HEK293 (cell line): ENCODE data around the gene TUT1.

Experiments used
- CTCF ChIA-PET: fragments of 350-600 bp; formaldehyde crosslinking; extraction: SDS; loops from one replicate; lab custom pipeline; 2021; ENCODE audit warnings: antibody characterized with exemption; lab: Yijun Ruan, JAX
- POLR2A ChIA-PET: fragments of 300-600 bp; formaldehyde crosslinking; extraction: SDS; loops from one replicate; lab custom pipeline; 2020; ENCODE audit warnings: antibody characterized with exemption, inconsistent platforms; lab: Yijun Ruan, JAX
- H3K27ac ChIP-seq: fragments of 200-500 bp; sonication (Bioruptor generic); 2 replicates; pipeline ENCODE4 v1.5.1; 2014; ENCODE audit warnings: low read depth, low read length, control low read depth, inconsistent platforms; ENCODE audit errors: extremely low read depth
- H3K36me3 ChIP-seq, 2 experiments: fragments of 200-500 bp in 1 of 2; sonication (Bioruptor generic) in 1 of 2; 1 replicate in 1 of 2; 2 replicates in 1 of 2; pipeline ENCODE4 v1.5.1; 2014 to 2017; ENCODE audit warnings: inconsistent platforms in 2 of 2, low read length in 2 of 2; ENCODE audit not compliant: control insufficient read depth in 2 of 2, insufficient read depth in 1 of 2
- H3K4me1 ChIP-seq: fragments of 200-500 bp; sonication (Bioruptor generic); 2 replicates; pipeline ENCODE4 v1.5.1; 2014; ENCODE audit warnings: mild to moderate bottlenecking, low read length, inconsistent platforms; ENCODE audit not compliant: control insufficient read depth, insufficient read depth
- H3K4me3 ChIP-seq: 2 replicates; pipeline ENCODE4 v1.5.1; 2011; ENCODE audit warnings: low read depth, mild to moderate bottlenecking, control low read depth, low read length, moderate library complexity
- H3K9me3 ChIP-seq: fragments of 200-500 bp; sonication (Bioruptor generic); 2 replicates; pipeline ENCODE4 v1.5.1; 2014; ENCODE audit warnings: low read depth, low read length, inconsistent platforms; ENCODE audit not compliant: control insufficient read depth, insufficient read depth
- GLIS2 ChIP-seq: fragments of 450-650 bp; formaldehyde crosslinking; IDR thresholded peaks from 2 replicates; pipeline ENCODE4 v1.5.1; 2016; ENCODE audit warnings: missing biosample characterization, missing genetic modification characterization
- MZF1 ChIP-seq: fragments of 450-650 bp; formaldehyde crosslinking; IDR thresholded peaks from 2 replicates; pipeline ENCODE4 v1.5.1; 2017; ENCODE audit warnings: missing biosample characterization, missing genetic modification characterization, borderline replicate concordance
- OVOL3 ChIP-seq: fragments of 450-650 bp; formaldehyde crosslinking; IDR thresholded peaks from 2 replicates; pipeline ENCODE4 v1.5.1; 2016; ENCODE audit warnings: missing biosample characterization, missing genetic modification characterization
- REPIN1 ChIP-seq: fragments of 450-650 bp; formaldehyde crosslinking; IDR thresholded peaks from 2 replicates; pipeline ENCODE4 v1.5.1; 2017; ENCODE audit warnings: missing biosample characterization, missing genetic modification characterization, low read depth
- SALL2 ChIP-seq: fragments of 450-650 bp; formaldehyde crosslinking; IDR thresholded peaks from 2 replicates; pipeline ENCODE4 v1.5.0; 2017; ENCODE audit warnings: missing biosample characterization, mild to moderate bottlenecking, missing genetic modification characterization, borderline replicate concordance
- SP7 ChIP-seq: fragments of 450-650 bp; formaldehyde crosslinking; IDR thresholded peaks from 2 replicates; pipeline ENCODE4 v1.5.1; 2016; ENCODE audit warnings: missing biosample characterization, missing genetic modification characterization
- ZBTB48 ChIP-seq: fragments of 450-650 bp; formaldehyde crosslinking; IDR thresholded peaks from 2 replicates; pipeline ENCODE4 v1.5.1; 2016; ENCODE audit warnings: missing biosample characterization, missing genetic modification characterization
- ZFHX2 ChIP-seq: fragments of 450-650 bp; formaldehyde crosslinking; conservative IDR thresholded peaks from 2 replicates; pipeline ENCODE4 v1.5.1; 2016; ENCODE audit warnings: missing biosample characterization, missing genetic modification characterization
- ZNF114 ChIP-seq: fragments of 450-650 bp; formaldehyde crosslinking; IDR thresholded peaks from 2 replicates; pipeline ENCODE4 v1.5.0; 2017; ENCODE audit warnings: missing biosample characterization, missing genetic modification characterization
- ZNF121 ChIP-seq: fragments of 450-650 bp; formaldehyde crosslinking; IDR thresholded peaks from 2 replicates; pipeline ENCODE4 v1.5.1; 2016; ENCODE audit warnings: missing biosample characterization, missing genetic modification characterization
- ZNF133 ChIP-seq: fragments of 450-650 bp; formaldehyde crosslinking; IDR thresholded peaks from 2 replicates; pipeline ENCODE4 v1.5.1; 2016; ENCODE audit warnings: missing biosample characterization, missing genetic modification characterization
- ZNF2 ChIP-seq: fragments of 450-650 bp; formaldehyde crosslinking; IDR thresholded peaks from 2 replicates; pipeline ENCODE4 v1.5.1; 2016; ENCODE audit warnings: missing biosample characterization, missing genetic modification characterization
- ZNF530 ChIP-seq: fragments of 450-650 bp; formaldehyde crosslinking; IDR thresholded peaks from 2 replicates; pipeline ENCODE4 v1.5.1; 2016; ENCODE audit warnings: low read depth, missing biosample characterization, missing genetic modification characterization
- ZNF560 ChIP-seq: fragments of 450-650 bp; formaldehyde crosslinking; IDR thresholded peaks from 2 replicates; pipeline ENCODE4 v1.5.1; 2017; ENCODE audit warnings: missing biosample characterization, missing genetic modification characterization, borderline replicate concordance
- ZNF600 ChIP-seq: fragments of 450-650 bp; formaldehyde crosslinking; IDR thresholded peaks from 2 replicates; pipeline ENCODE4 v1.5.1; 2016; ENCODE audit warnings: missing biosample characterization, missing genetic modification characterization
- ZNF658 ChIP-seq: fragments of 450-650 bp; formaldehyde crosslinking; IDR thresholded peaks from 2 replicates; pipeline ENCODE4; 2016; ENCODE audit warnings: missing biosample characterization, missing genetic modification characterization
- ZNF785 ChIP-seq: fragments of 450-650 bp; formaldehyde crosslinking; IDR thresholded peaks from 2 replicates; pipeline ENCODE4 v1.5.1; 2016; ENCODE audit warnings: missing biosample characterization, missing genetic modification characterization
- ZSCAN16 ChIP-seq: fragments of 450-650 bp; formaldehyde crosslinking; IDR thresholded peaks from 2 replicates; pipeline ENCODE4 v1.5.1; 2016; ENCODE audit warnings: missing biosample characterization, missing genetic modification characterization
- ZSCAN23 ChIP-seq: fragments of 450-650 bp; formaldehyde crosslinking; IDR thresholded peaks from 2 replicates; pipeline ENCODE4 v1.5.1; 2016; ENCODE audit warnings: missing biosample characterization, missing genetic modification characterization
- TF ChIP-seq, protein P1 (sequence below): fragments of 450-650 bp; formaldehyde crosslinking; IDR thresholded peaks from 2 replicates; pipeline ENCODE4 v1.5.1; 2016; ENCODE audit warnings: missing biosample characterization, missing genetic modification characterization
- TF ChIP-seq, protein P2 (sequence below): sonication (generic); formaldehyde crosslinking; IDR thresholded peaks from 2 replicates; pipeline ENCODE4 v1.8.1; 2022; ENCODE audit warnings: mild to moderate bottlenecking, moderate library complexity, missing genetic modification reagents
- TF ChIP-seq, protein P3 (sequence below): fragments of 450-650 bp; formaldehyde crosslinking; optimal IDR thresholded peaks from 2 replicates; pipeline ENCODE3; 2016; ENCODE audit warnings: missing biosample characterization, mild to moderate bottlenecking, missing genetic modification characterization
- TF ChIP-seq, protein P4 (sequence below): fragments of 450-650 bp; formaldehyde crosslinking; IDR thresholded peaks from 2 replicates; pipeline ENCODE4 v1.5.1; 2016; ENCODE audit warnings: missing biosample characterization, missing genetic modification characterization
- TF ChIP-seq, protein P5 (sequence below): fragments of 450-650 bp; formaldehyde crosslinking; IDR thresholded peaks from 2 replicates; pipeline ENCODE4 v1.5.1; 2016; ENCODE audit warnings: missing biosample characterization, missing genetic modification characterization

The TUT1 gene

DNA sequence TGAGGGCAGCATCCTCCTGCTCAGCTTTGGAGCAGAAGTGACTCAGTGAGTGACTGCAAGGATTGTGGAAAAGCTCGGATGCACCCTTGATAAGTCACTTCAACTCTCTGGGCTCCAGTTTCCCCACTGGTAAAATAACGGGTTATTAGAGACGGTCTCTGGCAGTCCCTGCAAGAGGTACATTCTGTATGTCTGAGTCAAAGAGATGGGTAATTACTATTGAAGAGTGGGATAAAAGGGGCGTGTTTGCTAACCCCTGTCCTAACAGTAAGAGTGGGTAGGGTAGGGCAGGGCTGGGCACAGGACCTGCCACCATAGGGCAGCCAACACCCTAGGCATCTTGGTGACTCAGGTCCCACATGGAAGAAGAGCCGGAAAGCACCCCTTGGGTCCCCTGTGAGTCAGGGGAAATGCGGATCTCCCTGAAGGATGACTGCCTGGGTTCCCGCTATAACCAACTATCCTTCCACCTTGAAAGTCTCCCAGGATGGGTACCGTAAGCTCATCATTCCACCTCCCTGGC, 37.4 kb downstream of the TUT1 start:
- peaks cover 6% of the 10 kb centered on the region; the same call in 1 of the 2 replicates for H3K4me1 ChIP-seq
- TF ChIP-seq, protein P1, sequence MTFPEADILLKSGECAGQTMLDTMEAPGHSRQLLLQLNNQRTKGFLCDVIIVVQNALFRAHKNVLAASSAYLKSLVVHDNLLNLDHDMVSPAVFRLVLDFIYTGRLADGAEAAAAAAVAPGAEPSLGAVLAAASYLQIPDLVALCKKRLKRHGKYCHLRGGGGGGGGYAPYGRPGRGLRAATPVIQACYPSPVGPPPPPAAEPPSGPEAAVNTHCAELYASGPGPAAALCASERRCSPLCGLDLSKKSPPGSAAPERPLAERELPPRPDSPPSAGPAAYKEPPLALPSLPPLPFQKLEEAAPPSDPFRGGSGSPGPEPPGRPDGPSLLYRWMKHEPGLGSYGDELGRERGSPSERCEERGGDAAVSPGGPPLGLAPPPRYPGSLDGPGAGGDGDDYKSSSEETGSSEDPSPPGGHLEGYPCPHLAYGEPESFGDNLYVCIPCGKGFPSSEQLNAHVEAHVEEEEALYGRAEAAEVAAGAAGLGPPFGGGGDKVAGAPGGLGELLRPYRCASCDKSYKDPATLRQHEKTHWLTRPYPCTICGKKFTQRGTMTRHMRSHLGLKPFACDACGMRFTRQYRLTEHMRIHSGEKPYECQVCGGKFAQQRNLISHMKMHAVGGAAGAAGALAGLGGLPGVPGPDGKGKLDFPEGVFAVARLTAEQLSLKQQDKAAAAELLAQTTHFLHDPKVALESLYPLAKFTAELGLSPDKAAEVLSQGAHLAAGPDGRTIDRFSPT (tag by site-specific recombination) = 0 out of 2 replicates have a peak, but pooled peaks have one; percentile 15
- TF ChIP-seq OVOL3 (tag by site-specific recombination) (no peak), ZBTB48 (tag by site-specific recombination) (peak; percentile 17), SALL2 (tag by site-specific recombination) (no peak), REPIN1 (tag by site-specific recombination) (no peak), SP7 (peak; percentile 76; the same call in 1 of the 2 replicates)
- TF ChIP-seq, all 188 proteins: peak for 3
- peaks cover 7 to 26% of the 10 kb centered on the region in 2 experiments; a peak in 2 of 3 replicates for H3K36me3 ChIP-seq
- no peak overlapping the region for H3K4me3 ChIP-seq
- no peaks in the 10 kb centered on the region for H3K9me3 ChIP-seq
- ChIA-PET POLR2A (interaction anchor here (0.6 to 5.7 kb wide), 9 partner anchors 8 to 288 kb away, joined by 3 to 53 read pairs (median 5); partner anchors contain the start of genes AHNAK, B3GAT3, C11orf98 and CSKMT), CTCF (interaction anchor here (1.0 to 4.0 kb wide), 4 partner anchors 11 to 158 kb away, joined by 3 to 30 read pairs (median 11); no protein-coding TSS in a partner anchor)
- H3K27ac ChIP-seq = no peak overlapping the region

DNA sequence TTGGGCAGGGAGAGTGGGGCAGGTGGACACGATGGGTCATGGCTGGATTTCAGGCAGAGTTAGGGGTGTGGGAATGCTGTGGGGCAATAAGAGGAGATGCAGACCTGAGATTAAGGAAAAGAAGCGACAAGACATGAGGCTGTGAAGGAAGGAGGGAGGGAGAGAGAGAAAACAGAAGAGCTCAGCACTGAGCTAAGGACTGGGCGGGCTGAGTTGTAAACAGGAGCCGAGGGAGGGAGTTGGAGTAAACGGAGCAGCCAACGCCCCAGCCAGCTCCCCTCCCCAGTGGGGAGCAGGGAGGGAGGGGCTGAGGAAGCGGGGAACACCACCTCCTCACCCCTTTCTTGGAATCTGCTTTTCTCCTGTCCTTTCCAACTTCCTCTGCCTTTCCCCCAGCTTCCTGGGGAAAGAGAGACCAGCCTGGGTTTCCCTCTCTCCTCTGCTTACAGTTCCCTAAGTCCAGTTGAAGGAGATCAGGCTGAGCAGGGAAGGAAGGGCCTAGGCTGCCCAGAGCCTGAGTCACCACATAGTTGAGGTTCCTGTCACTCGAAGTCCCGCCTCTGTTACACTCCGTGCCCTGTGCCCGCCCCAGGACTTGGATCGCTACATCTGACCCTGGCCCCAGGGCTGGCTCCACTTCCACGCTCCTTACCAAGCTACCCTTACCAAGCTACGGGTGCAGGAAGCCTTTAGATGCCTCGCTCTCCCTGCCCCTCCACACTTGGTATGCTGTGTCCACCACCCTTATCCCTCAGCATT, 38.1 kb downstream of the TUT1 start:
- Histone ChIP-seq H3K4me3 (no peak overlapping the region; the same call in 1 of the 2 replicates), H3K36me3 (peaks cover under 1 to 20% of the 10 kb centered on the region in 2 experiments; a peak in 2 of 3 replicates), H3K4me1 (peaks cover 6% of the 10 kb centered on the region; the same call in 1 of the 2 replicates), H3K9me3 (no peaks in the 10 kb centered on the region), H3K27ac (peak overlapping the region; percentile 5; the same call in 1 of the 2 replicates)
- CTCF ChIA-PET = interaction anchor here (0.6 to 4.0 kb wide), 6 partner anchors 11 to 172 kb away, joined by 3 to 30 read pairs (median 4); no protein-coding TSS in a partner anchor
- POLR2A ChIA-PET = interaction anchor here (0.5 to 5.7 kb wide), 15 partner anchors 7 to 339 kb away, joined by 3 to 53 read pairs (median 4); partner anchors contain the start of genes AHNAK, B3GAT3, C11orf98 and CSKMT
- no peak for TF ChIP-seq ZNF121 (tag by site-specific recombination)
- TF ChIP-seq, protein P2, sequence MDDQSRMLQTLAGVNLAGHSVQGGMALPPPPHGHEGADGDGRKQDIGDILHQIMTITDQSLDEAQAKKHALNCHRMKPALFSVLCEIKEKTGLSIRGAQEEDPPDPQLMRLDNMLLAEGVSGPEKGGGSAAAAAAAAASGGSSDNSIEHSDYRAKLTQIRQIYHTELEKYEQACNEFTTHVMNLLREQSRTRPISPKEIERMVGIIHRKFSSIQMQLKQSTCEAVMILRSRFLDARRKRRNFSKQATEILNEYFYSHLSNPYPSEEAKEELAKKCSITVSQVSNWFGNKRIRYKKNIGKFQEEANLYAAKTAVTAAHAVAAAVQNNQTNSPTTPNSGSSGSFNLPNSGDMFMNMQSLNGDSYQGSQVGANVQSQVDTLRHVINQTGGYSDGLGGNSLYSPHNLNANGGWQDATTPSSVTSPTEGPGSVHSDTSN (CRISPR knock-in tag) = no peak
- TF ChIP-seq ZNF658 (tag by site-specific recombination) = no peak
- TF ChIP-seq ZNF133 (tag by site-specific recombination) = no peak
- TF ChIP-seq ZNF600 = peak; percentile 53
- TF ChIP-seq ZSCAN23 (tag by site-specific recombination) = no peak
- TF ChIP-seq ZSCAN16 = no peak
- 0 out of 2 replicates have a peak, but pooled peaks have one; percentile 27 for TF ChIP-seq ZNF2
- TF ChIP-seq ZNF530 (tag by site-specific recombination) = no peak
- TF ChIP-seq, protein P3, sequence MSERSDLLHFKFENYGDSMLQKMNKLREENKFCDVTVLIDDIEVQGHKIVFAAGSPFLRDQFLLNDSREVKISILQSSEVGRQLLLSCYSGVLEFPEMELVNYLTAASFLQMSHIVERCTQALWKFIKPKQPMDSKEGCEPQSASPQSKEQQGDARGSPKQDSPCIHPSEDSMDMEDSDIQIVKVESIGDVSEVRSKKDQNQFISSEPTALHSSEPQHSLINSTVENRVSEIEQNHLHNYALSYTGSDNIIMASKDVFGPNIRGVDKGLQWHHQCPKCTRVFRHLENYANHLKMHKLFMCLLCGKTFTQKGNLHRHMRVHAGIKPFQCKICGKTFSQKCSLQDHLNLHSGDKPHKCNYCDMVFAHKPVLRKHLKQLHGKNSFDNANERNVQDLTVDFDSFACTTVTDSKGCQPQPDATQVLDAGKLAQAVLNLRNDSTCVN (tag by site-specific recombination) = peak; percentile 19
- no peak for TF ChIP-seq GLIS2 (tag by site-specific recombination)
- TF ChIP-seq MZF1 (tag by site-specific recombination) = peak; percentile 34; the same call in 1 of the 2 replicates
- TF ChIP-seq ZNF560 = no peak
- TF ChIP-seq, protein P4, sequence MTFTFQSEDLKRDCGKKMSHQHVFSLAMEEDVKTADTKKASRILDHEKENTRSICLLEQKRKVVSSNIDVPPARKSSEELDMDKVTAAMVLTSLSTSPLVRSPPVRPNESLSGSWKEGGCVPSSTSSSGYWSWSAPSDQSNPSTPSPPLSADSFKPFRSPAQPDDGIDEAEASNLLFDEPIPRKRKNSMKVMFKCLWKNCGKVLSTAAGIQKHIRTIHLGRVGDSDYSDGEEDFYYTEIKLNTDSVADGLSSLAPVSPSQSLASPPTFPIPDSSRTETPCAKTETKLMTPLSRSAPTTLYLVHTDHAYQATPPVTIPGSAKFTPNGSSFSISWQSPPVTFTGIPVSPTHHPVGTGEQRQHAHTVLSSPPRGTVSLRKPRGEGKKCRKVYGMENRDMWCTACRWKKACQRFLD (tag by site-specific recombination) = no peak
- no peak for TF ChIP-seq ZNF114 (tag by site-specific recombination)
- TF ChIP-seq ZNF785 (tag by site-specific recombination) = no peak
- TF ChIP-seq, protein P5, sequence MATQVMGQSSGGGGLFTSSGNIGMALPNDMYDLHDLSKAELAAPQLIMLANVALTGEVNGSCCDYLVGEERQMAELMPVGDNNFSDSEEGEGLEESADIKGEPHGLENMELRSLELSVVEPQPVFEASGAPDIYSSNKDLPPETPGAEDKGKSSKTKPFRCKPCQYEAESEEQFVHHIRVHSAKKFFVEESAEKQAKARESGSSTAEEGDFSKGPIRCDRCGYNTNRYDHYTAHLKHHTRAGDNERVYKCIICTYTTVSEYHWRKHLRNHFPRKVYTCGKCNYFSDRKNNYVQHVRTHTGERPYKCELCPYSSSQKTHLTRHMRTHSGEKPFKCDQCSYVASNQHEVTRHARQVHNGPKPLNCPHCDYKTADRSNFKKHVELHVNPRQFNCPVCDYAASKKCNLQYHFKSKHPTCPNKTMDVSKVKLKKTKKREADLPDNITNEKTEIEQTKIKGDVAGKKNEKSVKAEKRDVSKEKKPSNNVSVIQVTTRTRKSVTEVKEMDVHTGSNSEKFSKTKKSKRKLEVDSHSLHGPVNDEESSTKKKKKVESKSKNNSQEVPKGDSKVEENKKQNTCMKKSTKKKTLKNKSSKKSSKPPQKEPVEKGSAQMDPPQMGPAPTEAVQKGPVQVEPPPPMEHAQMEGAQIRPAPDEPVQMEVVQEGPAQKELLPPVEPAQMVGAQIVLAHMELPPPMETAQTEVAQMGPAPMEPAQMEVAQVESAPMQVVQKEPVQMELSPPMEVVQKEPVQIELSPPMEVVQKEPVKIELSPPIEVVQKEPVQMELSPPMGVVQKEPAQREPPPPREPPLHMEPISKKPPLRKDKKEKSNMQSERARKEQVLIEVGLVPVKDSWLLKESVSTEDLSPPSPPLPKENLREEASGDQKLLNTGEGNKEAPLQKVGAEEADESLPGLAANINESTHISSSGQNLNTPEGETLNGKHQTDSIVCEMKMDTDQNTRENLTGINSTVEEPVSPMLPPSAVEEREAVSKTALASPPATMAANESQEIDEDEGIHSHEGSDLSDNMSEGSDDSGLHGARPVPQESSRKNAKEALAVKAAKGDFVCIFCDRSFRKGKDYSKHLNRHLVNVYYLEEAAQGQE = no peak
- 0 out of 2 replicates have a peak, but pooled peaks have one; percentile 28 for TF ChIP-seq ZFHX2 (tag by site-specific recombination)
